ENCODE data around the gene GRPEL2.

DNA sequence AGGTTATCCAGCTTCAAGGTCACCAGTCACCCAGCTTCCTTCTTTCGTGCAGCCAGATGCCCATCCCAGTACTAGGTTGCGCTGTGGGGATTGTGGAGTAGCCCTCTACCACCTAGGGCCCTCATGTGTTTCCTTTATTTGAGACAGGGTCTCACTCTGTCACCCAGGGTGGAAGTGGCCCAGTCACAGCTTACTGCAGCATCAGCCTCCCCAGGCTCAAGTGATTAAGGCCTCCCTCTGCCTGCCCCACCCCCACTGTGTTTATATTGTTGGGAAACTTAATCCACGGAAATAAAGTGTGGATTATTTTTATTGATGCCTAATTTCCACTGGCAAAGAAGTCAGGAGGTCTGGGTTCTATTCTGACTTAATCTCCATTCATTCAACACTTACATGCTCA is 29.5 kb downstream of the GRPEL2 start:
- TF ChIP-seq EZH2phosphoT487 (conservative IDR thresholded peaks at IDR 0.05; ENCODE audit: low read length): no peak
- TF ChIP-seq, protein P1, sequence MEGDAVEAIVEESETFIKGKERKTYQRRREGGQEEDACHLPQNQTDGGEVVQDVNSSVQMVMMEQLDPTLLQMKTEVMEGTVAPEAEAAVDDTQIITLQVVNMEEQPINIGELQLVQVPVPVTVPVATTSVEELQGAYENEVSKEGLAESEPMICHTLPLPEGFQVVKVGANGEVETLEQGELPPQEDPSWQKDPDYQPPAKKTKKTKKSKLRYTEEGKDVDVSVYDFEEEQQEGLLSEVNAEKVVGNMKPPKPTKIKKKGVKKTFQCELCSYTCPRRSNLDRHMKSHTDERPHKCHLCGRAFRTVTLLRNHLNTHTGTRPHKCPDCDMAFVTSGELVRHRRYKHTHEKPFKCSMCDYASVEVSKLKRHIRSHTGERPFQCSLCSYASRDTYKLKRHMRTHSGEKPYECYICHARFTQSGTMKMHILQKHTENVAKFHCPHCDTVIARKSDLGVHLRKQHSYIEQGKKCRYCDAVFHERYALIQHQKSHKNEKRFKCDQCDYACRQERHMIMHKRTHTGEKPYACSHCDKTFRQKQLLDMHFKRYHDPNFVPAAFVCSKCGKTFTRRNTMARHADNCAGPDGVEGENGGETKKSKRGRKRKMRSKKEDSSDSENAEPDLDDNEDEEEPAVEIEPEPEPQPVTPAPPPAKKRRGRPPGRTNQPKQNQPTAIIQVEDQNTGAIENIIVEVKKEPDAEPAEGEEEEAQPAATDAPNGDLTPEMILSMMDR (IDR thresholded peaks at IDR 0.05; ENCODE audit: insufficient read depth, low read length, poor library complexity, severe bottlenecking): no peak
